Activated CD4-positive, alpha-beta T cell treated with anti-CD3 and anti-CD28 coated beads for 36 hours (primary cell): ENCODE data around the gene GIGYF2. TPM values are rescaled to one million over a fixed set of nuclear protein-coding genes. Genes with fewer than 3 reads are reported as not detected.

Experiments used
- ATAC-seq: fragments of 200-7000 bp; cut with Tn5 transposase; one replicate; pipeline ENCODE4 v1.10.0; 2021; ENCODE audit warnings: mild to moderate bottlenecking, moderate library complexity
- CTCF ChIA-PET: fragments of 350-600 bp; sonication (Branson Sonifier 250); formaldehyde crosslinking; loops from one replicate; lab custom pipeline; 2021; ENCODE audit warnings: antibody characterized with exemption; lab: Charles Lee
- POLR2A ChIA-PET: fragments of 350-600 bp; sonication (Branson Sonifier 250); formaldehyde crosslinking; loops from one replicate; lab custom pipeline; 2021; ENCODE audit warnings: antibody characterized with exemption, inconsistent platforms; lab: Charles Lee
- DNase-seq: peaks from one replicate; pipeline ENCODE4 v3.0.0-alpha.2; 2020
- H3K27ac Mint-ChIP-seq: one replicate; pipeline ENCODE4 v1.8.0; 2021; ENCODE audit warnings: mixed read lengths
- H3K27me3 Mint-ChIP-seq: one replicate; pipeline ENCODE4 v1.8.0; 2021; ENCODE audit warnings: mixed read lengths
- H3K36me3 Mint-ChIP-seq: one replicate; pipeline ENCODE4 v1.8.0; 2021; ENCODE audit warnings: low read depth, mixed read lengths
- H3K4me1 Mint-ChIP-seq: one replicate; pipeline ENCODE4 v1.8.0; 2021; ENCODE audit warnings: mixed read lengths
- H3K4me3 Mint-ChIP-seq: one replicate; pipeline ENCODE4 v1.8.0; 2021; ENCODE audit warnings: mild to moderate bottlenecking, moderate library complexity, mixed read lengths
- H3K9me3 Mint-ChIP-seq: one replicate; pipeline ENCODE4 v1.8.0; 2021; ENCODE audit warnings: low read depth, mixed read lengths
- intact Hi-C, 2 experiments: fragments of 100-400 bp; cut with DNase I in 1 of 2; cut with micrococcal nuclease in 1 of 2; formaldehyde crosslinking; loops; one replicate each; pipeline versions ENCODE4 v1.14.2 to v1.15.1; 2022 to 2024; cut with DNase I, micrococcal nuclease
- total RNA-seq, 2 experiments: library from RNA; stranded (reverse); gene quantifications; one replicate each; pipeline ENCODE4 v1.2.3, GENCODE V29; 2021

Gene GIGYF2
- total RNA-seq, 2 experiments from 2014 or later, result 51.1 to 51.9 TPM

GRCh38 chr2:232873909-232874641 is 176.9 kb downstream of the GIGYF2 start:
- CTCF ChIA-PET, result no interaction called here
- Mint-ChIP-seq H3K27me3 (peaks cover 7% of the 10 kb centered on the region), H3K27ac (no peak overlapping the region), H3K36me3 (no peaks in the 10 kb centered on the region), H3K4me3 (no peak overlapping the region), H3K4me1 (peaks cover 5% of the 10 kb centered on the region), H3K9me3 (no peaks in the 10 kb centered on the region)
- intact Hi-C loops, result no loop called here
- POLR2A ChIA-PET, result interaction anchor here (0.5 to 0.6 kb wide), 2 partner anchors 11 to 52 kb away, joined by 3 to 5 read pairs; no protein-coding TSS in a partner anchor
- ATAC-seq (no peak), DNase-seq (no peak)

- Mint-ChIP-seq H3K9me3 (no peaks in the 10 kb centered on the region), H3K4me3 (peak overlapping the region; percentile 54), H3K27me3 (peaks cover 7% of the 10 kb centered on the region), H3K36me3 (no peaks in the 10 kb centered on the region), H3K27ac (no peak overlapping the region), H3K4me1 (peaks cover 5% of the 10 kb centered on the region)
- POLR2A ChIA-PET, result no interaction called here
- DNase-seq, result no peak
- CTCF ChIA-PET, result interaction anchor here (1.0 kb wide), 1 partner anchor 179 kb away, joined by 3 read pairs; no protein-coding TSS in a partner anchor
- no peak for ATAC-seq
- intact Hi-C loops, result loop anchor here in 1 of 2 experiments (5.0 kb wide), 1 partner anchor 267 kb away; no protein-coding TSS in a partner anchor
These were observed 177.6 kb downstream of the GIGYF2 start for GRCh38 chr2:232874677-232875223.

- ChIA-PET CTCF (interaction anchor here (1.0 kb wide), 1 partner anchor 179 kb away, joined by 3 read pairs; no protein-coding TSS in a partner anchor), POLR2A (no interaction called here)
- ATAC-seq, result peak; percentile 22
- peaks cover 7% of the 10 kb centered on the region for H3K27me3 Mint-ChIP-seq
- no peaks in the 10 kb centered on the region for H3K36me3 Mint-ChIP-seq
- H3K9me3 Mint-ChIP-seq, result no peaks in the 10 kb centered on the region
- peaks cover 5% of the 10 kb centered on the region for H3K4me1 Mint-ChIP-seq
- intact Hi-C loops, result loop anchor here in 1 of 2 experiments (2.0 to 5.0 kb wide), 2 partner anchors 53 to 268 kb away; no protein-coding TSS in a partner anchor
- peak; percentile 25 for DNase-seq
- no peak overlapping the region for H3K27ac Mint-ChIP-seq
- peak overlapping the region; percentile 54 for H3K4me3 Mint-ChIP-seq
These were observed 178.4 kb downstream of the GIGYF2 start for GRCh38 chr2:232875256-232876121.

GRCh38 chr2:232876161-232876977 is 179.2 kb downstream of the GIGYF2 start:
- Mint-ChIP-seq H3K9me3 (no peaks in the 10 kb centered on the region), H3K4me3 (peak overlapping the region; percentile 50), H3K36me3 (no peaks in the 10 kb centered on the region), H3K27ac (no peak overlapping the region), H3K27me3 (peaks cover 7% of the 10 kb centered on the region), H3K4me1 (peaks cover 5% of the 10 kb centered on the region)
- CTCF ChIA-PET, result no interaction called here
- peak; percentile 67 for DNase-seq
- POLR2A ChIA-PET, result no interaction called here
- intact Hi-C loops, result loop anchor here in 1 of 2 experiments (2.0 to 5.0 kb wide), 2 partner anchors 52 to 269 kb away; no protein-coding TSS in a partner anchor
- ATAC-seq, result peak; percentile 69

DNA sequence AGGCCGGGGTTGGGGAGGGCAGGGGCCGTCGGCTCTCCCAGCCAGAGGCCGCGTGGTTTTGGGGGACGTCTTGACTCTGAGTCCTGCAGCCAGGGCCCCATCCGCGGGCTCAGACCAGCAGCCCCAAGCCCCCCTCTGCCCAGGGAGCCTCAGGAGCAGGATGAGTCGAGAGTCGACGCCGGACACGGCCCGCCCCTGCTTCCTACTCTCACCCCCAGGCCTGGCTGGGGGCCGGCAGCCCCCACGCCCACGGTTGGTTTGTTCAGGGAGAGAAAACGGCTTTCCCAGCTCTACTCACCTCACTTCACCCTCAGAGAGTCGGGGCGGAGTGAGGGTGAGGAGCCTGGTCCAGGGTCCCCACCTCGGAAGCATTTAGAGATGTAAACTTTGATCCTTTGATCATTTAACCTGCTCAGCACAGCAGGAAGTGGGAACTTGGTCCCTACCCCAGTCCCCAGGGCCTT is 179.9 kb downstream of the GIGYF2 start:
- intact Hi-C loops, result loop anchor here in 1 of 2 experiments (2.0 to 5.0 kb wide), 2 partner anchors 52 to 270 kb away; no protein-coding TSS in a partner anchor
- ATAC-seq, result no peak
- CTCF ChIA-PET, result interaction anchor here (0.6 kb wide), 1 partner anchor 1025 kb away, joined by 3 read pairs; no protein-coding TSS in a partner anchor

DNA sequence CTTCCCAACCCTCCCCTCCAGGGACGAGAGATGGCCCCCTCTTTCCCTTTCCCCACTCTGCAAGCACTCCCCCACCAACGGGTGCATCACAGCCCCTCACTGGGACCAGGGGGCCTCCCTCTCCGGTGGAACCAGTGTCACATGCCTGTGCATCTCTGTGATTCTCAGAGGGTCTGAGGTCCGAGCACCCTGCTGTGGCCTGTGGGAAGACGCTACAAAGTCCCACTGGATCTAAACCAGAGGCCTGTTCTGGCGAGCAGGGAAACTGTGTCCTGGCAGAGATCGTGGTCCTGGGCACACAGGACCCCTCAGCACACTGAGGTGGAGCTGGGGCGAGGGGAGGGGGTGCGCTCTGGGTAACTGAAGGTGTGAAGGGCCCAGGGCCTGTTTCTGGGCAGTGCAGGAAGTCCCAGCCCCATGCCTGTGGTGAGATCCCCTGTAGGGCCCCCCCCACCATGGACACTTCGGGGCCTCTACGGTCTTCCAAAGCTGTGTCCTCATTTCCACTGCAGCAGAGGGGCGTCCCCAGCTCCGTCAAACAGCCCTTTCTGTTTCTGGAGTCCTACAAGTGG is 180.9 kb downstream of the GIGYF2 start:
- DNase-seq (no peak), ATAC-seq (no peak)
- ChIA-PET CTCF (interaction anchor here (0.6 kb wide), 1 partner anchor 1026 kb away, joined by 3 read pairs; no protein-coding TSS in a partner anchor), POLR2A (no interaction called here)
- Mint-ChIP-seq H3K9me3 (no peaks in the 10 kb centered on the region), H3K4me3 (no peak overlapping the region), H3K36me3 (no peaks in the 10 kb centered on the region), H3K27me3 (peaks cover 7% of the 10 kb centered on the region), H3K27ac (no peak overlapping the region), H3K4me1 (peaks cover 5% of the 10 kb centered on the region)
- intact Hi-C loops, result loop anchor here in 1 of 2 experiments (2.0 to 5.0 kb wide), 2 partner anchors 51 to 271 kb away; no protein-coding TSS in a partner anchor

More for the DNA sequence above, 179.9 kb downstream of the GIGYF2 start:
- Mint-ChIP-seq H3K27me3 (peaks cover 7% of the 10 kb centered on the region), H3K4me3 (peak overlapping the region; percentile 48), H3K9me3 (no peaks in the 10 kb centered on the region), H3K36me3 (no peaks in the 10 kb centered on the region), H3K27ac (no peak overlapping the region), H3K4me1 (peaks cover 5% of the 10 kb centered on the region)
- POLR2A ChIA-PET, result no interaction called here
- DNase-seq, result no peak

DNA sequence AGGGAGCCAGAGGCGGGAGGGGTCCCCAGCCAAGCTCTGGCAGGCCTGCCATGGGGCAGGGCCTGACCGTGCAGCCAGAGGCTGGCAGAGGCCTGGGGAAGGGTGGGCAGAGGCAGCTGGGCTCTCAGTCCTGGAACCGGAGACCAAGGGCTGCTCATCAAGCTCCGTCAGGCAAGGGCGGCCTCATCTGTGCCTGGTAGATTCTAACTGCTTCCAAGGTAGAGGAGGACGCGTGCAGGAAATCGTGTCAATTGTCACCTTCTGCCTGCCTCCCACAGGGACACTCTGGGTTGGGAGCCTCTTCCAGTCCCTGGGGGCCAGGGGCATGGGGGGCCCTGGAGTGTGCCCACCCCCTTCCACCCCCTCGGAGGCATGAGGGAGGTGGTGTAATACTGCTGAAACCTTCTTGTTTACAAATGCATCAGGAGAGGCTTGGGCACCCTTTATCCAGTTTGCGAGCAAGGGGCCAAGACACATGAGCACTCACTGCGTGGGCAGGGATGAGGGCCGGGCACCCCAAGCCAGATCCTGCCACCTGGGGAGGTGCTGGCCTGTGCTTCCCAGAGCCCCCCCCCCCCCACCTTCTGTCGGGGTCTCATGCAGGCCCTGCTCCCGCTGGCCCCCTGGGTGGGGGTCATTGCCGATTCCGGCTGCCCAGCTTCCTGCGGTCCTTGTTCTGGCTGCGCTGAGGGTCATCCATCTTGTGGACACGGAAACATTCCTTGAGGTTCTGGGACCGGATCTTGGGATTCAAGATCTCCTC is 181.9 kb downstream of the GIGYF2 start:
- Mint-ChIP-seq H3K36me3 (no peaks in the 10 kb centered on the region), H3K4me1 (peaks cover 5% of the 10 kb centered on the region), H3K27ac (no peak overlapping the region), H3K9me3 (no peaks in the 10 kb centered on the region), H3K4me3 (no peak overlapping the region), H3K27me3 (peaks cover 7% of the 10 kb centered on the region)
- ATAC-seq, result no peak
- intact Hi-C loops, result loop anchor here in 1 of 2 experiments (5.0 kb wide), 1 partner anchor 272 kb away; no protein-coding TSS in a partner anchor
- ChIA-PET POLR2A (no interaction called here), CTCF (no interaction called here)
- DNase-seq, result no peak

DNA sequence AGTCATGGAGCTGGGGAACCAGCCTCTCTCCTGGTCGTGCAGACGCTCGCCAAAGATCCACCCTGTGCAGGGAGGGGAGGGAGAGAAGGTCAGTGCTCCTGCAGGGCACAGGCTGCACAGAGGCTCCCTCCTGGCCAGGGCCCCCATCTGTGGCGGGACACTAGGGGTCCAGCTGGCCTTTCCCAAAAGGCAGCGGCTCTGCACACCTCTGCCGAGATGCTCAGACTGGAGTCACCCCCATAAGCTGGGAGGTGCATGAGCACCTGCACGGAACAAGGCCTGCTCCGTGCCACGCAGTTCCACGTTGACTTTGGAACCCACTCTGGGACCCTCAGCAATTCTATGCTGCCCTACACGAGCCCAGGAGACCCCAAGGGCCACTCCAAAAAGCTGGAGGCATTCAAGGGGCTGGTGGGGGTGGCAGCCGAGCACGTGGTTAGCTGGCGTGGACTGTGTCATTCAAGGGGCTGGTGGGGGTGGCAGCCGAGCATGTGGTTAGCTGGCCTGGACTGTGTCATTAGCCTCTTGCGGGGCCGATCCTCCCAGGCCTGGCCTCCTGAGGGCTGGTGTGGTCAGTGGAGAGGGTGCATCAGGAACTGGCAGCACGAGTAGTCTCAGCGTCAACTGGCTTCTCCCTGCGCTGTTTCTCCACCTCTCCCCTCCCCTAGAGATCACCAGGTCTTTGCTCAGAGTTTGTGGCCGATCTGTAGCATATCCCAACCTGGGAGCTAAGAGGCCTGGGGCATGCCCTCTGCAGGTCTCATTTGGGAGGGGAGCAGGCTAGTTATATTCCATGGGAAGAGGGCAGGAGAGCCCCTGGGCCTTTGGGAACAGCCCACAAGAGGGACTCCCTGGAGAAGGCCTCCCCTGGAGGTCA is 182.7 kb downstream of the GIGYF2 start:
- DNase-seq, result no peak
- POLR2A ChIA-PET, result no interaction called here
- Mint-ChIP-seq H3K4me3 (no peak overlapping the region), H3K27me3 (peaks cover 7% of the 10 kb centered on the region), H3K36me3 (no peaks in the 10 kb centered on the region), H3K9me3 (no peaks in the 10 kb centered on the region), H3K4me1 (peaks cover 5% of the 10 kb centered on the region), H3K27ac (no peak overlapping the region)
- ATAC-seq, result no peak
- intact Hi-C loops, result loop anchor here in 1 of 2 experiments (5.0 kb wide), 1 partner anchor 273 kb away; no protein-coding TSS in a partner anchor
- CTCF ChIA-PET, result interaction anchor here (0.7 kb wide), 1 partner anchor 21 kb away, joined by 3 read pairs; no protein-coding TSS in a partner anchor
